ENCODE data around the gene ANXA8L1.
"Not testable (repeated sequence)": the region's sequence is repeated elsewhere in the genome, so short reads cannot be mapped to it uniquely, and the experiment has no call there.

ANXA8L1 gene, protein sequence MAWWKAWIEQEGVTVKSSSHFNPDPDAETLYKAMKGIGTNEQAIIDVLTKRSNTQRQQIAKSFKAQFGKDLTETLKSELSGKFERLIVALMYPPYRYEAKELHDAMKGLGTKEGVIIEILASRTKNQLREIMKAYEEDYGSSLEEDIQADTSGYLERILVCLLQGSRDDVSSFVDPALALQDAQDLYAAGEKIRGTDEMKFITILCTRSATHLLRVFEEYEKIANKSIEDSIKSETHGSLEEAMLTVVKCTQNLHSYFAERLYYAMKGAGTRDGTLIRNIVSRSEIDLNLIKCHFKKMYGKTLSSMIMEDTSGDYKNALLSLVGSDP

DNA sequence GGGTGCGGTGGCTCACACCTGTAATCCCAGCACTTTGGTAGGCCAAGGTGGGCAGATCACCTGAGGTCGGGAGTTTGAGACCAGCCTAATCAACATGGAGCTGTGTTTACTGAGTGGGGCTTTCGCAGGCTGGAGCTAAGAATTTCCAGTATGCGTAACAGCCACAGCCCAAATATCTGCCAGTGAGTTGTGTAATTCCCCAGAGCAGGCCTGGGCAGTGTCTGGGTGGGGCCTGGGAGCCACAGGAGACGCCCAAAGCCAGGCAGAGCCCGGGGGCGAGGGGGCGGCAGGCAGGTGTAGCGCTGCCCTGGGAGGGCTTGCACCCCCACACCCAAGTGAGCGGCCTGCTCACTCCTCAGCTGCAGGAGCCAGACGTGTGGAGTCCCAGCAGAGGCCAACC is at the start of gene ANXA8L1:
Gene ANXA8L1 (plus strand): TSS at position 371 of the 400 bp plus-strand sequence. CDS start 76 bp downstream, outside the sequence.
- not testable (repeated sequence) for DNase-seq

DNA sequence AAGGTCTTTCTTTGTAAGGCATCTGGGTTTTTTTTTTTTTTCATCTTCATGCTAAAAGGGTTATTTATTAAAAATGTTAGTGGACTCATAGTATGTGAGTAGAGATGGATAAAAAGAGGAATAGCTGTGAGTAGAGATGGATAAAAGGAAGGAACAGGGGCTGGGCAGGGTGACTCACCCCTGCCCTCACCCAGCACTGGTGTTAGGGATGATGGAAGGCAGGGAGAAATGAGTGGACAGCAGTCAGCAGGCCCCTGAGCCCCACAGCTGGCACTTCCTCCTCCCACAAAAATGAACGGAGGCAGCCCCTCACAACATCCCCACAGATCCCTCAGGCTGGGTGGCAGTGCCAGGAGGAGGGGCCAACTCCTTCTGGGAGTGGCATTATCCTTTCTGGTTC is 49.5 kb upstream of the ANXA8L1 start:
- DNase-seq: no peak

DNA sequence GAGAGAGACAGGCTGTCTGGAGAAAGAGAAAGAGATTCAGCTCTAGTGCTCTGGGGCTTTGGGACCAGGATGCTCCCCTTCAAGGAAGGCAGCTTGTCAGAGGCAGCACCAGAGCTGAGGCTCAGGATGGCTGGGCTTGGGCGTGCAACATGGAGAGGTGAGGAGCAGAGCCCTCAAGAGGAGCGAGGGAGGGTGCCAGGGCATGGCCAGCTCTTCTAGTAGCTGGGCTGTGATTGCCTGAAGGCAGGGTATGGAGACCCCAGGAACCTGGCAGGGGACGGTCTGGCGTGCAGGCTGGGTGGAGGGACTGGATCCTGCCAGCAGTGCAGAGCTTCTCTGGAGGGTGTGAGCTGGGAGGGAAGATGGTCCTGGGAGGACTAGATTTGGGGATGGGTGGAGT is 48.6 kb upstream of the ANXA8L1 start:
- DNase-seq: no peak

DNA sequence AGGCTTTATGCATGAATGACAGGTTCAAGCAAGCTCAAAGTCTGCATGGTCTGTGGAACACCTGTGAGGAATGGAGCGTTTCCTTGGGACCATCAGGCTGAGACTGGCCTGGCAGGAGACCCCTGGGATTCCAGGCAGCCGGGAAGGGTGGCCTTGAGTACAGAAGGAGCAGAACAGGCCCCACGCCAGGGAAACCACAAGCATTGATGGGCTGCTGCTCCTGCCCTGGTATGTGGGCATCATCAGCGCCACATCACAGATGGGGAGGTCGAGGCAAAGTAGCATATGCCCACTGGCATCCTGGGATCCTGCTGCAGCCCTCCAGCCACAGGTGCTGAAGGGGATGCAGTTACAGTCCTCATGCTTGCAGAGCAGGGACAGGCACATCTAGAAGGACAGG is 47.9 kb upstream of the ANXA8L1 start:
- no peak for DNase-seq

DNA sequence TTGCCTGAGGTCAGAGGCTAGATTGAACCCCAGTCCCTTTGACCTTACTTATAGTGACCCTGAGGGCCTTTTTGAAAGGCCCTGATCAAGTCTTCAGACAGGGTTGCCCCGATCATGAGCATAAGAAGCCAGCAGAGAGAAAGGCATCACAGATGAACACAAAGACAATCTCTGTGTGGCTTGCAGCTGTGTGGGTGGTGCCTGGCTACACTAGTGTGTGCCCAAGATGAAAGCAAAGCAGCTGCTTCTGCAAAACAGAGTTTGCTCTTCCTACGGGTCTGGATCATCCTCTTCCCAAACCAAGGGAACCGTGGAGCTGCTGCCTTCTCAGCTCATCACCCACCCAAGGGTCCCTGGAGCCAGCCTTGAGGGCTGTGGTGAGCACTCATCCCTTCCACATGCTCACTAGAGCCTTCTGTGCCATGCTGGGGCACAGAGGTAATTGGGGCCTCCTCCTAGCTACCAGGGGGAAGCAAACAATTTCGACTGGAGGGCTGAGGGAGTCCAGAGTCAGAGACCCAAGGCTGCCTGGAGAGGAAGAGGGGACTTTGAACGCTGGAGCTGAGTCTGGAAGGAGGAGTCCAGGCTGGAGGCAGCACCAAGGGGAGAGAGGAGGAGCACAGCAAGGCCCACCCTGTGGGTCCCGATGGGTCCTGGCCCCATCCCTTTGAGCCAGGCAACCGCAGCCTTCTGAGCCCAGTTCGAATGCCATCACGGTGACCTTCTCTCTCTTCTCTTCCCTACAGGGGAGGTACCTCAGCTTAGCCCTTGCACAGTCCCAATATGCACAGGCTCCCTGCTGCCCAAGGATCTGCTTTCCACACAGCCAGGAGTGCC is 46.5 kb upstream of the ANXA8L1 start:
- no peak for DNase-seq

DNA sequence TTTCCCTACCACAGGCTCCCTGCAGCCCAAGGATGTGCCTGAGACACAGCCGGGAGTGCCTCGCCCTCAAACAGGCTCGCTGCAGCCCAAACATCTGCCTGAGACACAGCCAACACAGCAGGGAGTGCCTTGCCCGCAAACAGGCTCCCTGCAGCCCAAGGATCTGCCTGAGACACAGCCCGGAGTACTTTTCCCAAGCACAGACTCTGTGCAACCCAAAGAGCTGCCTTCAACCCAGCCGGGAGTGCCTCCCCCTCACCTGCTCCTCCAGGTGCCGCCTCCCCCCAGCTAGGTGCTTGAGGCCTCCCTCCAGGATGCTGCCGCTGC is 45.9 kb upstream of the ANXA8L1 start:
- no peak for DNase-seq

DNA sequence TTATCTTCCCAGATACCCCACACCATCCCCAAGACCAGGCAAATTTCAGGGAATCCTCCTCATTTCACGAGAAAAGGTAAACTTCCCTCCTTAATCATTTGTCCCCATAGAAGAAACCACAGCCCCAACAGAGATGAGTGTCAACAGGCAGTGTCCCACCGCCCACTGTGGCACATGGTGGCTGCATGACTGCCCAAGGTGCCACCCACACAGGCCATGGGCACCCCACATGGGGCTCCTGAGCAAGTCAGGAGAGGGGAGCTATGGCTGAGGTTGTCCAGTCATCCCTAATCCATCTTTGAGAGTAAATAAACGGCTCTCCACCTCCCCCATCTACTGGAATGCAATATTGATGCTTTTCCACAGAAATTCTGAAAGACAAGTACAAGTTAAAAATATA is 44.7 kb upstream of the ANXA8L1 start:
- no peak for DNase-seq

DNA sequence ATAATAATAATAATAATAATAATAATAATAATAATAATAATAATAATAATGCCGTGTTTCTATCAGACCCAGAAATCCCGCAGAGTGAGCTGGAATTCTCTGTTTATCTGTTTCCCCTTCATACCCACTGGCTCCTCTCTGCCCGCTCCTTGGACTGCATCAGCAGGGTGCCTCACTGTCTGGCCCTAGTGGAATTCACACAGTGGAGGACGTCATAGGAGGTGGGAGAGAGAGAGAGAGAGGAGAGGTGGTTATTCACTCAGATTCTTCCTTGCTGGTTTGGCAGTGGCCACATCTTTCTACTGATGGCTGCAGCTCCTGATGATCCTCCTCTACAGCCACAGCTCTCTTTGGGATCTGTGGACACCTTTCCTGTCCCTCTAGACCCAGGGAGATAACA is 10.1 kb upstream of the ANXA8L1 start:
- DNase-seq: not testable (repeated sequence)

DNA sequence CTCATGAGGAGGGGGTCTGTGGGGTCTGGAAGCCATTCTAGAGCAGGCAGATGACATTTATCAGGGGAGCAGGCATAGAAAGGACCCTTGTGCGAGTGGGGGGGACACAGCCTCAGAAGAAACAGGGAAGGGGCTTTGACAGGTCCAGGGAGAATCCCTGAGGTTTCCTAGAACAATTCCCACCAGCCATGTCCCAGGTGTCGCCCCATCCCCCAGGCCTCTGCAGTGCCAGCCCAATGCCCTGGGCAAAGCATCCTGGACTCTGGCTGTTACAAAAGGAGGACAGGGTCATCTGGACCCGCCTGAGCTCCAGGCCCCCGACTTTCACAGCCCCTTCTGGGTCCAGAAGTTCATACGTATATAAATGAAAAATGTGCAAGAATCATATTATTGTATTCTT is 8.4 kb upstream of the ANXA8L1 start:
- not testable (repeated sequence) for DNase-seq

DNA sequence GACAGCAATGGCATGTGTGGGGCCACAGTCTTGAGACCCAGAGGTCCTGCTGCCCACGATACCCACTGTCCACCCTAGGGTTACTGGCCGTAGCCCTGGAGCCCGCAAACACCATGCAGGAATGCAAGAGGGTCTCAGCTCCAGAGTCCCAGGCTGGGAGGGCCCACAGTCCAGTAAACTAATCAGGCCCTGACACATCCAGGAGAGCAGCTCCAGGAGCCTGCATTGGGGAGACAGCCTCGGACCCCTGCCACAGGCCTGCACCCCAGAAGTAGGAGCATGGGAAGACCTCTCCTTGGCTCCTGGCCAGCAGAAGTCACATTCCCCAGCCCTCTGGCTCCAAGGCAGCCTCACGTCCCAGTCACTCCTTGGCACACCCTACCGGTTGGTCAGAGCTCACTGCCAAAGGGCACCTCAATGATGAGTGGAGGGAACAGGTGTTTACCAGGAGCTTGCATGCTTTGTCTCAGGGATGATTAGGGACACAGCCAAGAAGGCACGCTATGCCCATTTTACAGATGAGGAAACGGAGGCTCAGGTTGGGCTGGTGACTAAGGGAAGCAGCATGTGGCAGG is 7.8 kb upstream of the ANXA8L1 start:
- not testable (repeated sequence) for DNase-seq

DNA sequence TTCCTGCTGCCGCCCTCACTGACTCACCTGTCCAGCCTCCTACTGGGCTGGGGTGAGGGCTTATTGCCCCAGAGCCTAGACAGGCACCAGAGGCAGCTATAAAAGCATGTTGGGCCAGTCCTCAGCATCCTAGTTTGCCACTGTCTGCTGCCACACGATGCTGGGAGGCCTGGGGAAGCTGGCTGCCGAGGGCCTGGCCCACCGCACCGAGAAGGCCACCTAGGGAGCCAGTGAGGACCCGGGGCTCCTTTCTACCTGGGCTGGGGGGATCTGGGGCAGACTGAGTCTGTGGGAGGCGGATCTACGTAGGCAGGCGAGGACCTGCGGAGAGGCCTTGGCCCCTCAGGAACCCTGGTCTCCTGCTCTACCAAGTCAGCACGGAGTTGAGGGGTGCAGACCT is 6.6 kb upstream of the ANXA8L1 start:
- not testable (repeated sequence) for DNase-seq

DNA sequence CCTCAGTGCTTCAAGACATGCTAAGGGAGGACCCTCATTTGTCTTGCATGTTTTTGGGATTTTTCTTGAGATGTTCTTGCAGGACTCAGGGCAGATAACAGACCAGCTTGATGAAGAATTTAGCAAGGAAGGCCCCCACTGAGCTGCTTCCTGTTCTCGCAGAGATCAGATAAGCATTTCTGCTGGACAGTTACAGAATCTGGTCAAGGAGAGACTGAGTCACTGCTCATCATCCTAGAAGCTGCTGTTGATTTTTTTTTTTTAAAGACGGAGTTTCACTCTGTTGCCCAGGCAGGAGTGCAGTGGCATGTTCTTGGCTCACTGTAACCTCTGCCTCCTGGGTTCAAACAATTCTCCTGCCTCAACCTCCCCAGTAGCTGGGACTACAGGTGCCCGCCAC is 1.2 kb upstream of the ANXA8L1 start:
- DNase-seq: not testable (repeated sequence)

DNA sequence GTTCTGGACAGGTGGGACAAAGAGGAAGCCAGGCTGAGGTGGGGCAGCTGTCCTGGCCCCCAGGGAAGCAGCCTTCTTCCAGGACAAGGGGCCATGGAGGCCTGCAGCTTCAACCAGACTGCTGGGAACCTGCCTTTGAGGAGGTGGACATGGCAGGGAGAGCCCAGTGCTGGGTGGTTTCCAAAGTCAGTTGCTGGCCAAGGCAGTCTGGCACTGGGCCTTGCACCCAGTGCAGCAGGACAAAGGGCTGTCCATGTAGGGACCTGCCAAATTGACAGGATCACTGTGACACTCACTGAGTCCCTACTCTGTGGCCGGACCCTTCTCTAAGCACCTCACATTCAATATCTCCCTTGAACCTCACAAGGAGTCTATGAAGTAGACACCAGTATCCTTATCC is 1.4 kb downstream of the ANXA8L1 start:
- DNase-seq: not testable (repeated sequence)

DNA sequence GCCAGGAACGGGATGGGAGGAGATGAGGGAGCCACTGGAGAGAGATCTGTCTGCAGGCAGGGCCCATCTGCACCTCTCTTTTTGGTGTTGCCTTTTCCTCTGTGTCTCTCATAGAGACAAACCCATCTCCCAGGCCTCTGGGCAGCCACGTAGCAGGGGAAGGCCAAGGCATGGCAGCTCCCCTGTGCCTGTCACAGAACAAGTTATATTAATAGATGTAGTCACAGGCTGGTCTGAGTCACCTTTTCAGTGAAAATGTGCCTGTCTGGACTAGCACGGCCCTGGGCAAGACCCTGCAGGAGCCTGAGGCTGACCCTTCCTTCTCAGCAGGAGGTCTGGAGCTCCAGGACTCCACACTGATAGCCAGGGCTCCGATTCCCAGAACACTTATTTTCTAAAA is 2.1 kb downstream of the ANXA8L1 start:
- not testable (repeated sequence) for DNase-seq

DNA sequence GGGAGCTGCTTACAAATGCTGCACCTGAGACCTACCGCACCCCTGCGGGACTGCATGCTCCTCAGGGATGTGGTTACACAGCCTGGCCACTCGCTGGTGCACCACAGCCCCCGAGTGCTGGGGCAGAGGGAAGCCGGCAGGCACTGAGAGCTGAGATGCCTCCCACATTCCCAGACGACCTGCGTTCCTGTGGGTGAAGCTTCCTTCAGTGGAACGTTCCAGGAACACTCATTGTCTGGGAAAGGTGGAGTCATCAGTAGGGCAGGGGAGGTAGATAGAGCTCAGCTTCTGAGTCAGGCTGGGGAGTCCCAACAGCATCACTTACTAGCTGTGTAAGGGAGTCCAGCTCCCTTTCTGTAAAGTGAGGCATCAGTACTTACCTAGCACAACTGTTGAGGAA is 2.5 kb downstream of the ANXA8L1 start:
- DNase-seq: not testable (repeated sequence)

DNA sequence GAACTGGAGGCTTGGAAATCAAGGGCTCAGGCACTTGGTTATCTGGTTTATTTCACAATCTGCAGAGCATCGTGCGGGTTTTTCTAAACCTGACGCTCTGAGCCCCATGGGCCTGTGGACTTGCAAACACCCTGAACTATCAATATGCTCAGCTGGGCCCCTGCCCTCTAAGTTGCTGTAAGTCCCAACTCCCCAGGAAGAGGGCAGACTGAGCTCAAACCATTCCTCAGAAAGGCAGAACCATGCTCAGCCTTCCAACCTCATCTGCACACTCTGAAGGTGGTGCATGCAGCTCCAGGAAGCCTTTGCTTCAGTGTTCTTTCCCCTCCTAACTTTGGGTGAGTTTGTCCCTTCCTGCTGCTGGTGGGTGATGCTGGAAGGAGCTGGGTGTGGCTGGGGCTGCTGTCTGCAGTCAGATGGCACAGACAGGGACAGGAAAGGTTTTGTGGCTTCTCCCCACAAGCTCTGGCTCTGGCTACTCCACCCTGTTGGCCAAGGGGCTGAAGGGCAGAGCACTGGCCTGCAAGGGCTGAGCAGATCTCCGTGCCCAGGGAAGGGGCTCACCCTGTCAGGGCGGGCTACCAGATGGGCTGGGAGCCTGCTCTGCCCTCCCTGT is 3.8 kb downstream of the ANXA8L1 start:
- not testable (repeated sequence) for DNase-seq

DNA sequence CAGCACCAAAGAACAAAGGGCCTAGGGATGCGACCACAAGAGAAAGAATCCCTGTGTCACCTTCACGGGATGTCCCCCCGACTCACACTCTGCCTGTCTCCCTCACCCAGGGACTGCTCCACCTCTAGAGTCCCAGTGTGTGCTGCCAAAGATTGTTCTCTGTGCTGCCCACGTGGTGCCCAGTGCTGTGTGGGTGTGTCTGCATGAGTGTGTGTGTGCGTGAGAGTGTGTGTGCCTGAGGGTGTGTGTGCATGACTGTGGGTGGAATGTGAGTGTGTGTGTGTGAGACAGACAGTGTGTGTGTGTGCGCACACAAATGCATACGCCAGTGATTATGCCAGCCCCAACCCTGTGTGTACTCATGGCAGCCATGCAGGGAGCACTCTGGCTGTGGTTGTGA is 10.3 kb downstream of the ANXA8L1 start:
- DNase-seq: not testable (repeated sequence)

DNA sequence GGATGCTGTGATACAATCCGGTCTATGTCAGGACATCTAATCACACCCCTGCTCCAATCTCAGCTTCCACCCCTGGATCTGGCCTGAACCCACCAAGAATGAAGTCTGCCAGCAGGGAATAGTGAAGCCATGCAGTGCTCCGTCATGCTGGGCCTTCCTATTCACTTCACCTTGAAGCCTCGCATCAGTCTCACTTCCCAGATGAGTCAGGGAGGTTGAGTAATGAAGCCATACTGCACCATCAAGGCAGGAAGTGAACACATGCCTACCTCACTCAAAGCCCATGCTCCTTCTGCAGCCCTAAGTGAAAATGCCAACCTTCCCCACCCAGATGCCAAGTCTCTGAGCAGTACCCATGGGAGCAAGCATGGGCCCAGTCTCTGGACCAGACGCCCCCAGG is 11.1 kb downstream of the ANXA8L1 start:
- DNase-seq: not testable (repeated sequence)

DNA sequence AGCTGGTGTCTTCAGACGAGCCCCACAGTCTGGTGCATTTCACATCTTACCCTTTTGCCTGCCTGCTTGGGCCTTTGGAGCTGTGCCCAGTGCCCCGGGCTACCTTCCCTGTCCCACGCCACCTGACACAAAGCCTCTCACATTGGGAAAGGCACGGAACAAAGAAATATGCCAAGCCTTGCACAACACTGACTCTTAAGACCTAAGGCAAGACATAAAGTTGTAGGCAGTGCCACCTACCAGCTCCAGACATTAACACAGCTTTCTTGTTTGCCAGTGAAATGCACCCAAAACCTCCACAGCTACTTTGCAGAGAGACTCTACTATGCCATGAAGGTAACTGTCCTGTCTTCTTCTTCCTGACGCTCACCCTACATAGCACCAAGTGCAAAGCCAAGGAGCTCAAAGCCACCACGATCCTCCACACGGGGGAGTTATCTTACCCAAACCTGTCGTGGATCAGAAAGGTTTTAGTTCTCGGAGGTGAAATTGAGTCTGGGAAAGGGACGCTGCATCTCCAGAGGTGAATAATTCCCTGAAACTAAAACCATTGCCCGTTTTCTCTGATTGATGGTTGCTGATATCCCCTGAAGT is 11.8 kb downstream of the ANXA8L1 start:
- not testable (repeated sequence) for DNase-seq

DNA sequence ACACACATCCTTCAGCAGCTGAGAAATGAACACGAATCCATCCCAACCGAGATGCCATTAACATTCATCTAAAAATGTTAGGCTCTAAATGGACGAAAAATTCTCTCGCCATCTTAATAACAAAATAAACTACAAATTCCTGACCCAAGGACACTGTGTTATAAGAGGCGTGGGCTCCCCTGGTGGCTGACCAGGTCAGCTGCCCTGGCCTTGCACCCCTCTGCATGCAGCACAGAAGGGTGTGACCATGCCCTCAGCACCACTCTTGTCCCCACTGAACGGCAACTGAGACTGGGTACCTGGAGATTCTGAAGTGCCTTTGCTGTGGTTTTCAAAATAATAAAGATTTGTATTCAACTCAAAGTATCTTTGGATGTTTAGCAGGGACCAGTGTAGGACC is 15.8 kb downstream of the ANXA8L1 start:
- not testable (repeated sequence) for DNase-seq

DNA sequence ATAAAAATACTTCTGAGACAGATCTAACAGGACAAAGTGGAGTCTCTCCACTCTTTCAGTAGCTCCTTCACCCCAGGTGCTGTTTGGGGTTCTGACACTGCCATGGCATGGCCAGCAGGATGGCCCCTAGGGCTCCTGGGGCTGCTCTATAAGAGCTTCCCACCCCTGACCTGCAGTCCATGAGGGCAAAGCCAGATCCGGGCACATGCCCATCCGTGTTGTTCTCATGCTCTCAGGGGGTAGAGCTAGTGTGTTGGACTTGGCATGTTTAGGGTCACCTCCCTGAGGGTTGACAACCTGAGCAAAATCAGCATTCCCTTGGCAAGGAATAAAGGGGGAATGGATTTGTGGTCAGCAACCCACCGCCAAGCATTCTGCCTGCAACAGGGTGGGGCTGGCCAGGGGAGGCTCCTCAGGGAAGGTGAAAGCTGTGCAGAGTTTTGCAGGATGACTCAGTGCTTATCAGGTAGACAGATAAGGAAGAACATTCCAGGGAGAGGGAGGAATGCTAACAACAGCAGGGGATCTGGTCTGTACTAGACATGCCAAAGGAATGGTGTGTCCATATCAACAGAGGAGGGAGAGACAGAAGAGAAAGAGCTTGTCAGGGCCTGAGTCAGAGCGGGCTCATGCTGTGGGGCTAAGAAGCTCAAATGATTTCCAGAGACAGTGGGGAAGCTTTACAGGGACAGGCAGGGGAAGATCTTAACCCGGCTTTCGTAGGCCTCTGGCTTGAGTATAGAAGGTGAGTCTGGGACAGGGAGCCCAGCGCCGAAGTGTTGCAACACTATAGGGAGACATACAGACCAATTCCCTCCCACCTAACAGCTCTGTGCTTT is 21.1 kb downstream of the ANXA8L1 start:
- DNase-seq: peak; percentile 5

DNA sequence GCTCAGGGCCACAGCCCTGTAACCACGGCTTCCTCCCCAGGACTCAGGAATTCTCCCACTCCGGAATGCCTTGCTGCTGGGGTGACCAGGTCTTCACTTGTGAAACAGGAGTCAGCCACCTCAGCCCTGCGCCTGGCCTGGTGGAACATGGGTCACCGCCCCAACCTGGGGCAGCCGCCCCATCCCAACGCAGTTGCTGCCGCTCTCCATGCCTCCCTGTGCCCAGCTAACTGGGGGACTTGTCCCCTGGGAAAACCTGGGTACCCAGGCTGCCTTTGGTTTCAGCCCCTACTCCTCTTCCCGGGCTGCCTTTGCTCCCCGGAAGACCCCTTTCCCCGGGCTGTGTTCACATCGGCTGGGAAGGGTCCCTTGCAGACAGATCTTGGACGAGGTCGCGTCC is 22.2 kb downstream of the ANXA8L1 start:
- peak; percentile 31 for DNase-seq

Measured in left hindlimb (tissue), 1 donor.